ENCODE data around the gene HTATIP2. TPM values are rescaled to one million over a fixed set of nuclear protein-coding genes. Genes with fewer than 3 reads are reported as not detected.

HTATIP2 gene
- total RNA-seq, 1 experiment from 2014 or later: 48.3 TPM

DNA sequence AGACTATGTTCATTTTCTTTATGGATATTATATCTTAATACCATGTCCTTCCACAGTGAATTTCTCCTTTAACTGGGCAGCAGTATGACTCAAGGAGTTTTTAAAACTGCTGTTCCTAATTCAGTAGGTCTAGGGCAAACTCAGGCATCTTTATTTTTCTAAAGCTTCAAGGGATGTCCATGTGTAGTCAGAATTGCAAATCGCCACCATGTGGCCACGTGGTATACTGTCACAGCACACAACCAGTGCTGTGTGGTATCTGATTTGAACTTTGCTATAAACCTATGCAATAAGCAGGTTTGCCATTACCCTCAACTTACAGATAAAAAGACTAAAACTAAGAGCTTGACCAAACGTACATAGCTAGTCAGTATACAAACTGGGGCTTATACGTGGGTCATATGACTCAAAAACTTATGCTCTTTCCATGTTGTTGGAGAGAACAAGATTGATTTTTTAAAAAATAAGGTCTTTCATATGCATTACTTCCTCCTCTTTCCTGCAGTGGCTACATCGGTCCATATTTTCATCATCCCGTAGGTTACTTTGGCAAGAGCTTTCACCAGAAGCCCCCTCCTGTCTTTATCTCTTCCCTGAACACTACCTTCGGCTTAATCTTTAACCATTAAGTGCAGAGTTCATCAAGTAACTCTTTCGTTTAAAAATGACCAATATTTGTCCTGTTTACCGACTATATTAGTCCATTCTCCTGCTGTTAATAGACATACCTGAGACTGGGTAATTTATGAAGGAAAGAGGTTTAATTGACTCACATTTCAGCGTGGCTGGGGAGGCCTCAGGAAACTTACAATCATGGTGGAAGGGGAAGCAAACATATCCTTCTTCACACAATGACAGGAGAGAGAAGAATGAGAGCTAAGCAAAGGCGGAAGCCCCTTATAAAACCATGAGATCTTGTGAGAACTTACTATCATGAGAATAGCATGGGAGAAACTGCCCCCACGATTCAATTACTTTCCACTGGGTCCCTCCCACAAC is 8.0 kb upstream of the HTATIP2 start:
- peak; percentile 68 for DNase-seq
- Histone ChIP-seq H3K9me2 (replicated peaks; ENCODE audit: low read length) (no peaks in the 10 kb centered on the region), H3F3A (ENCODE audit: low read length, unreplicated experiment) (no peaks in the 10 kb centered on the region), H3K9me3 (ENCODE audit: low read length) (no peaks in the 10 kb centered on the region), H3K36me3 (ENCODE audit: low read depth, low read length) (no peaks in the 10 kb centered on the region), H3K4me2 (ENCODE audit: low read length) (no peak overlapping the region), H3K4me1 (ENCODE audit: insufficient read depth, low read length) (peaks cover 15% of the 10 kb centered on the region), H2AFZ (ENCODE audit: low read length) (no peak overlapping the region), H4K20me1 (ENCODE audit: low read length) (no peaks in the 10 kb centered on the region), H3K27ac (ENCODE audit: low read length) (no peak overlapping the region), H3K4me3 (ENCODE audit: low read length) (no peak overlapping the region), H3K9ac (ENCODE audit: low read length) (no peak overlapping the region), H3K27me3 (ENCODE audit: low read length) (peaks cover under 1% of the 10 kb centered on the region; the same call in 1 of the 2 replicates), H3K79me2 (ENCODE audit: low read length) (no peaks in the 10 kb centered on the region)
- ChIA-PET CTCF (interaction anchor here (0.6 to 1.1 kb wide), 3 partner anchors 38 to 227 kb away, joined by 4 to 5 read pairs (median 5); no protein-coding TSS in a partner anchor), POLR2A (ENCODE audit: unreplicated experiment) (no interaction called here)
- intact Hi-C loops (cut with micrococcal nuclease): loop anchor here (1.0 to 5.0 kb wide), 2 partner anchors 227 to 403 kb away; no protein-coding TSS in a partner anchor
- peak; percentile 90 for ATAC-seq
- TF ChIP-seq, protein P1, sequence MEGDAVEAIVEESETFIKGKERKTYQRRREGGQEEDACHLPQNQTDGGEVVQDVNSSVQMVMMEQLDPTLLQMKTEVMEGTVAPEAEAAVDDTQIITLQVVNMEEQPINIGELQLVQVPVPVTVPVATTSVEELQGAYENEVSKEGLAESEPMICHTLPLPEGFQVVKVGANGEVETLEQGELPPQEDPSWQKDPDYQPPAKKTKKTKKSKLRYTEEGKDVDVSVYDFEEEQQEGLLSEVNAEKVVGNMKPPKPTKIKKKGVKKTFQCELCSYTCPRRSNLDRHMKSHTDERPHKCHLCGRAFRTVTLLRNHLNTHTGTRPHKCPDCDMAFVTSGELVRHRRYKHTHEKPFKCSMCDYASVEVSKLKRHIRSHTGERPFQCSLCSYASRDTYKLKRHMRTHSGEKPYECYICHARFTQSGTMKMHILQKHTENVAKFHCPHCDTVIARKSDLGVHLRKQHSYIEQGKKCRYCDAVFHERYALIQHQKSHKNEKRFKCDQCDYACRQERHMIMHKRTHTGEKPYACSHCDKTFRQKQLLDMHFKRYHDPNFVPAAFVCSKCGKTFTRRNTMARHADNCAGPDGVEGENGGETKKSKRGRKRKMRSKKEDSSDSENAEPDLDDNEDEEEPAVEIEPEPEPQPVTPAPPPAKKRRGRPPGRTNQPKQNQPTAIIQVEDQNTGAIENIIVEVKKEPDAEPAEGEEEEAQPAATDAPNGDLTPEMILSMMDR (conservative IDR thresholded peaks at IDR 0.05; ENCODE audit: low read depth, low read length): peak; percentile 69
- no peak for TF ChIP-seq EZH2phosphoT487 (IDR thresholded peaks at IDR 0.05; ENCODE audit: borderline replicate concordance, low read length)
- BruUV-seq (replicated peaks): no TSS peak

DNA sequence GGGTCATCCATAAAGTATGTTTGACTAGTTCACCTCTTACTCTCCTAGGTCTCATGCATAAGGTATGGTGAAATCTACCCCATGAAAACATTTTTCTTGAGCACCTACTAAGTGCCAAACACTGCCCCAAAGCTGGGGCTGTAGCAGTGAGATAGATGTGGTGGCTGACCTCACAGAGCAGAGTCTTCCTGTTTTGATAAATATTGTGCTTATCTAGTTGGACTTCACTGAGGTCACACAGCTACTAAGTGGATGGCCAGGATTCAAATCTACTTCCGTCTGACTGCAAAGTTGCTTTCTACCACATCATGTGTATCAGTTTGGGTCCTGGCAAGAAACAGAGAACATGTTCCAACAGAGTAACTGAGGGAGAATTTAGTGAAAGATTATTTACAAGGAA is 6.4 kb upstream of the HTATIP2 start:
- ChIA-PET CTCF (no interaction called here), POLR2A (ENCODE audit: unreplicated experiment) (no interaction called here)
- Histone ChIP-seq H3K4me3 (ENCODE audit: low read length) (no peak overlapping the region), H3K4me1 (ENCODE audit: insufficient read depth, low read length) (peaks cover 16% of the 10 kb centered on the region), H3K79me2 (ENCODE audit: low read length) (no peaks in the 10 kb centered on the region), H3F3A (ENCODE audit: low read length, unreplicated experiment) (no peaks in the 10 kb centered on the region), H3K9me3 (ENCODE audit: low read length) (no peaks in the 10 kb centered on the region), H3K27me3 (ENCODE audit: low read length) (no peaks in the 10 kb centered on the region), H2AFZ (ENCODE audit: low read length) (no peak overlapping the region), H3K9me2 (replicated peaks; ENCODE audit: low read length) (no peaks in the 10 kb centered on the region), H4K20me1 (ENCODE audit: low read length) (no peaks in the 10 kb centered on the region), H3K9ac (ENCODE audit: low read length) (no peak overlapping the region), H3K27ac (ENCODE audit: low read length) (no peak overlapping the region), H3K4me2 (ENCODE audit: low read length) (no peak overlapping the region), H3K36me3 (ENCODE audit: low read depth, low read length) (no peaks in the 10 kb centered on the region)
- intact Hi-C loops (cut with micrococcal nuclease): loop anchor here (5.0 kb wide), 1 partner anchor 405 kb away; no protein-coding TSS in a partner anchor
- TF ChIP-seq EZH2 (IDR thresholded peaks at IDR 0.05; ENCODE audit: low read length, unreplicated experiment) (no peak), EZH2phosphoT487 (IDR thresholded peaks at IDR 0.05; ENCODE audit: borderline replicate concordance, low read length) (no peak)
- TF ChIP-seq, protein P1 (conservative IDR thresholded peaks at IDR 0.05; ENCODE audit: low read depth, low read length): no peak
- DNase-seq (no peak), ATAC-seq (no peak)
- no TSS peak for BruUV-seq (replicated peaks)
